Common myeloid progenitor, CD34-positive (primary cell): Measurements from ENCODE around the gene TRNAU1AP.

Experiments
- CTCF ChIA-PET: fragments of 350-600 bp; sonication (Branson Sonifier 250); formaldehyde crosslinking; loops from one replicate; lab custom pipeline; 2021; ENCODE audit warnings: antibody characterized with exemption; lab: Charles Lee
- POLR2A ChIA-PET: fragments of 350-600 bp; sonication (Branson Sonifier 250); formaldehyde crosslinking; loops from one replicate; lab custom pipeline; 2021; ENCODE audit warnings: antibody characterized with exemption; lab: Charles Lee
- DNase-seq, 3 donors: peaks; one replicate each; pipeline versions ENCODE4 v3.0.0 to v3.0.0-alpha.2; 2013
- H3K27ac ChIP-seq, 2 experiments: 1 replicate in 1 of 2; 2 replicates in 1 of 2; pipeline ENCODE4 v1.7.0; 2013; ENCODE audit warnings: inconsistent platforms in 2 of 2, low read length in 2 of 2, mild to moderate bottlenecking in 2 of 2, low read depth in 1 of 2, moderate library complexity in 1 of 2; ENCODE audit not compliant: severe bottlenecking in 2 of 2, insufficient read depth in 1 of 2, poor library complexity in 1 of 2
- H3K27me3 ChIP-seq, 5 experiments: replicated peaks in 2 of 5; 1 replicate in 3 of 5; 2 replicates in 2 of 5; pipeline versions ENCODE4 v1.6.1 to v1.7.0; 2013; ENCODE audit warnings: low read length in 4 of 5, mild to moderate bottlenecking in 2 of 5, moderate library complexity in 2 of 5, inconsistent platforms in 1 of 5; ENCODE audit not compliant: insufficient read depth in 5 of 5, control insufficient read depth in 4 of 5
- H3K36me3 ChIP-seq, 4 experiments: 1 replicate in 2 of 4; 2 replicates in 2 of 4; pipeline versions ENCODE4 v1.6.1 to v1.7.0; 2013; ENCODE audit warnings: low read length in 3 of 4, control low read depth in 1 of 4, mild to moderate bottlenecking in 1 of 4; ENCODE audit not compliant: control insufficient read depth in 4 of 4, insufficient read depth in 4 of 4
- H3K4me1 ChIP-seq, 4 experiments: 1 replicate in 3 of 4; 2 replicates in 1 of 4; pipeline versions ENCODE4 v1.6.1 to v1.7.1; 2013; ENCODE audit warnings: low read length in 3 of 4, mild to moderate bottlenecking in 3 of 4, control low read depth in 1 of 4, inconsistent platforms in 1 of 4, moderate library complexity in 1 of 4; ENCODE audit not compliant: control insufficient read depth in 4 of 4, insufficient read depth in 4 of 4; ENCODE audit errors: control extremely low read depth in 1 of 4
- H3K4me3 ChIP-seq, 7 experiments: 1 replicate in 4 of 7; 2 replicates in 3 of 7; pipeline versions ENCODE4 v1.5.1 to v1.7.0; 2013; ENCODE audit warnings: mild to moderate bottlenecking in 7 of 7, low read length in 6 of 7, moderate library complexity in 6 of 7, inconsistent platforms in 2 of 7, low read depth in 2 of 7, control low read depth in 1 of 7; ENCODE audit not compliant: insufficient read depth in 4 of 7, control insufficient read depth in 1 of 7; ENCODE audit errors: extremely low read depth in 1 of 7
- H3K9me3 ChIP-seq, 5 experiments: 1 replicate in 4 of 5; 2 replicates in 1 of 5; pipeline versions ENCODE4 v1.6.1 to v1.7.1; 2013; ENCODE audit warnings: low read length in 4 of 5, mild to moderate bottlenecking in 2 of 5, inconsistent platforms in 1 of 5, low read depth in 1 of 5, moderate library complexity in 1 of 5; ENCODE audit not compliant: control insufficient read depth in 4 of 5, insufficient read depth in 2 of 5; ENCODE audit errors: control extremely low read depth in 1 of 5
- WGBS: methylation state at CpG from one replicate; pipeline ENCODE4 v1.1.5; 2013; ENCODE audit not compliant: insufficient coverage; 5-methylcytosine and 5-hydroxymethylcytosine counted together

Gene TRNAU1AP

GRCh38 chr1:28507646-28508434 is 45.0 kb upstream of the TRNAU1AP start:
- Histone ChIP-seq H3K4me1 (peaks cover 30 to 51% (median 39%) of the 10 kb centered on the region in 4 experiments), H3K36me3 (peaks cover 23 to 49% (median 47%) of the 10 kb centered on the region in 4 experiments), H3K4me3 (peak overlapping the region; percentile 43 to 99 (median 97)), H3K9me3 (no peaks in the 10 kb centered on the region), H3K27ac (peak overlapping the region; percentile 78 to 95), H3K27me3 (no peaks in the 10 kb centered on the region)
- CTCF ChIA-PET = interaction anchor here (0.6 to 1.6 kb wide), 3 partner anchors 9 to 73 kb away, joined by 3 to 6 read pairs (median 3); no protein-coding TSS in a partner anchor
- POLR2A ChIA-PET = interaction anchor here (0.6 to 1.2 kb wide), 3 partner anchors 22 to 141 kb away, joined by 3 to 5 read pairs (median 3); partner anchors contain the start of gene RNU11
- 40% methylated on average over 3 of the region's 10 CpGs for WGBS
- DNase-seq = no peak

GRCh38 chr1:28508435-28508754 is 44.5 kb upstream of the TRNAU1AP start:
- 38% methylated on average over 4 of the region's 5 CpGs for whole genome bisulfite sequencing
- H3K4me1 ChIP-seq = peaks cover 30 to 51% (median 39%) of the 10 kb centered on the region in 4 experiments
- peak overlapping the region; percentile 78 to 95 for H3K27ac ChIP-seq
- peak overlapping the region in 6 of 7 experiments; percentile 77 to 99 (median 97) for H3K4me3 ChIP-seq
- POLR2A ChIA-PET = interaction anchor here (1.0 kb wide), 1 partner anchor 72 kb away, joined by 3 read pairs; no protein-coding TSS in a partner anchor
- CTCF ChIA-PET = interaction anchor here (0.8 kb wide), 1 partner anchor 9 kb away, joined by 3 read pairs; no protein-coding TSS in a partner anchor
- no peak for DNase-seq
- H3K9me3 ChIP-seq = no peaks in the 10 kb centered on the region
- no peaks in the 10 kb centered on the region for H3K27me3 ChIP-seq
- H3K36me3 ChIP-seq = peaks cover 23 to 51% (median 49%) of the 10 kb centered on the region in 4 experiments

DNA sequence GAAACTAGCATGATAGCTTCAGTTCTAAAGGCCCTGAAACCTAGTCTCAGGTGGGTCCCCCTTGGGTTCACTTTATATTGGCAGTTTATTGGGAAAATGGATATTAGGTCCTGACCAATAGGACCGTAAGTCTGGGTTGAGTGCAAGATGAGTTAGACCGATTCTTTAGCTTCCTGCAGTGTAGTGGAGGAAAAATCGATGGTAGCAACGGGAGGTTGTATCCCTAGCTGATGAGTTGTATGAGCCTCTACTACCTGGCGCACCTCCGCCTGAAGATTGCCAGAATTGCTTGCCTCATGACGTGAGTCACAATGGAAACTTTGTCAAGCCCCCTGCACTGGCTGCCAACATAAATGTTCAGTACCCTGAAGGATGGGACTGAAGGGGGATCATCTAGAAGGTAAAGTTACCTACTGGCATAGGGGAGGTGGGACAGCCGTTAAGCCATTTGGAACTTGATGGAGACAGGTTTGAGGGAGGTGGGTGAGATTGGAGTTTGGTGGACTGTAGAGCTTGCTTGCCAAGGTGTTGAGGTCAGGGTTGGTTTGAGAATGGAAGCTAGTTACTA is 43.1 kb upstream of the TRNAU1AP start:
- H3K27me3 ChIP-seq = no peaks in the 10 kb centered on the region
- WGBS = 82% methylated on average over 8 of the region's 8 CpGs
- DNase-seq = no peak
- H3K9me3 ChIP-seq = no peaks in the 10 kb centered on the region
- CTCF ChIA-PET = interaction anchor here (1.0 to 1.9 kb wide), 4 partner anchors 9 to 43 kb away, joined by 3 to 4 read pairs (median 4); partner anchors contain the start of gene TRNAU1AP
- H3K4me1 ChIP-seq = peaks cover 30 to 51% (median 39%) of the 10 kb centered on the region in 4 experiments
- POLR2A ChIA-PET = interaction anchor here (0.6 to 2.1 kb wide), 5 partner anchors 9 to 115 kb away, joined by 3 to 7 read pairs (median 3); no protein-coding TSS in a partner anchor
- H3K27ac ChIP-seq = peak overlapping the region in 1 of 2 experiments; percentile 95
- peak overlapping the region in 6 of 7 experiments; percentile 5 to 99 (median 64) for H3K4me3 ChIP-seq
- peaks cover 28 to 58% (median 53%) of the 10 kb centered on the region in 4 experiments for H3K36me3 ChIP-seq

DNA sequence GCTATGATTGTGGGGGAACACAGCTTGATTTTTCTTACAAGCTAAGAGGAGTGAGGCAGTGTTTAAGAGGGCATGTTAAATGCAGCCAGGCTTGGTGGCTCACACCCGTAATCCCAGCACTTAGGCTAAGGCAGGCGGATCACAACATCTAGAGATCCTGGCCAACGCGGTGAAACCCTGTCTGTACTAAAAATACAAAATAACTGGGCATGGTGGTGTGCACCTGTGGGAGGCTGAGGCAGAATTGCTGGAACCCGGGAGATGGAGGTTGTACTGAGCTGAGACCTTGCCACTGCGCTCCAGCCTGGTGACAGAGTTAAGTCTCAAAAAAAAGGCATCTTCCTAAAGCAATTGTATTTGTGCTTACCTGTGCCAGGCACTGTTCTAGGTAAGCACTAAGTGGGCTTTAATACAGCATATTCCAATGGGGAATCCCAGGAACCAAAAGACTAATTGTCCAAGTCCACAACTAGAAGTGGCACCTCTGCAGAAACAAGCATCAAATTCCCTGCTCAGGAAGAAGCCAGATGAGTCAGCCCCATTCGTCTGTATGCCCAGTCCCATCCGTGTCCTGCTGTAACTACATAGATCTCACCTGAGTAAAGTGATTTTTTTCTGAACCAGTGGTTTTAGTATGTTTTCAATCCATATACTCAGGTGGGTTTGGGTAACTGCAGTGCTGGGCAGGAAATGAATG is 42.5 kb upstream of the TRNAU1AP start:
- Histone ChIP-seq H3K27ac (peak overlapping the region in 1 of 2 experiments; percentile 95), H3K27me3 (no peaks in the 10 kb centered on the region), H3K36me3 (peaks cover 28 to 63% (median 53%) of the 10 kb centered on the region in 4 experiments), H3K9me3 (no peaks in the 10 kb centered on the region), H3K4me3 (peak overlapping the region in 5 of 7 experiments; percentile 13 to 99 (median 94)), H3K4me1 (peaks cover 30 to 48% (median 38%) of the 10 kb centered on the region in 4 experiments)
- CTCF ChIA-PET = interaction anchor here (1.0 to 1.9 kb wide), 4 partner anchors 8 to 43 kb away, joined by 3 to 4 read pairs (median 4); partner anchors contain the start of gene TRNAU1AP
- 89% methylated on average over 8 of the region's 8 CpGs for WGBS
- POLR2A ChIA-PET = interaction anchor here (0.9 to 2.1 kb wide), 3 partner anchors 8 to 115 kb away, joined by 3 to 7 read pairs (median 3); no protein-coding TSS in a partner anchor
- no peak for DNase-seq

- peaks cover 28 to 63% (median 53%) of the 10 kb centered on the region in 4 experiments for H3K36me3 ChIP-seq
- H3K4me3 ChIP-seq = peak overlapping the region in 3 of 7 experiments; percentile 1 to 28 (median 8)
- ChIA-PET POLR2A (interaction anchor here (2.1 kb wide), 1 partner anchor 7 kb away, joined by 7 read pairs; no protein-coding TSS in a partner anchor), CTCF (interaction anchor here (1.0 to 1.9 kb wide), 3 partner anchors 16 to 42 kb away, joined by 3 to 4 read pairs (median 3); partner anchors contain the start of gene TRNAU1AP)
- no peaks in the 10 kb centered on the region for H3K27me3 ChIP-seq
- DNase-seq = no peak
- H3K9me3 ChIP-seq = no peaks in the 10 kb centered on the region
- 100% methylated on average over 1 of the region's 2 CpGs for WGBS
- H3K27ac ChIP-seq = peak overlapping the region in 1 of 2 experiments; percentile 95
- peaks cover 30 to 48% (median 38%) of the 10 kb centered on the region in 4 experiments for H3K4me1 ChIP-seq
These were observed 41.9 kb upstream of the TRNAU1AP start for GRCh38 chr1:28510970-28511440.

- CTCF ChIA-PET = no interaction called here
These were observed 40.8 kb upstream of the TRNAU1AP start for GRCh38 chr1:28512058-28512611.

More at GRCh38 chr1:28512058-28512611, 40.8 kb upstream of the TRNAU1AP start:
- Histone ChIP-seq H3K4me3 (no peak overlapping the region), H3K27me3 (no peaks in the 10 kb centered on the region), H3K36me3 (peaks cover 28 to 63% (median 49%) of the 10 kb centered on the region in 4 experiments), H3K4me1 (peaks cover 30 to 42% (median 37%) of the 10 kb centered on the region in 4 experiments), H3K9me3 (no peaks in the 10 kb centered on the region), H3K27ac (peak overlapping the region in 1 of 2 experiments; percentile 3)
- POLR2A ChIA-PET = interaction anchor here (0.7 kb wide), 1 partner anchor 22 kb away, joined by 3 read pairs; no protein-coding TSS in a partner anchor
- WGBS = 98% methylated on average over 7 of the region's 7 CpGs
- DNase-seq = no peak
